GM21619 (cell line): Measurements from ENCODE around the gene NPRL2.

Experiments
- ATAC-seq: cut with Tn5 transposase; IDR thresholded peaks from one replicate; pipeline ENCODE4 v1.9.1; 2021; ENCODE audit not compliant: unreplicated experiment

NPRL2 gene

GRCh38 chr3:50350527-50351322 is at the start of gene NPRL2, which contains the start of gene CYB561D2:
Gene NPRL2, minus strand, starts transcription at chr3:50350775. Its CDS starts 123 bp downstream, at chr3:50350652.
Gene CYB561D2, plus strand, starts transcription at chr3:50350862. Its CDS starts 572 bp downstream, at chr3:50351434.
- peak; percentile 82 for ATAC-seq

- ATAC-seq, result no peak
Measured at GRCh38 chr3:50396502-50396901, 45.9 kb upstream of the NPRL2 start.

- ATAC-seq, result no peak
Measured at GRCh38 chr3:50395070-50395860, 44.7 kb upstream of the NPRL2 start.

GRCh38 chr3:50393061-50393460 is 42.5 kb upstream of the NPRL2 start:
- ATAC-seq, result no peak

GRCh38 chr3:50392101-50392715 is 41.6 kb upstream of the NPRL2 start:
- no peak for ATAC-seq

- ATAC-seq, result no peak
Measured at GRCh38 chr3:50390508-50391224, 40.1 kb upstream of the NPRL2 start.

GRCh38 chr3:50389414-50389767 is 38.8 kb upstream of the NPRL2 start:
- no peak for ATAC-seq

- no peak for ATAC-seq
Measured at GRCh38 chr3:50388720-50389413, 38.3 kb upstream of the NPRL2 start.

GRCh38 chr3:50388016-50388719 is 37.6 kb upstream of the NPRL2 start:
- no peak for ATAC-seq

GRCh38 chr3:50385754-50386153 is 35.2 kb upstream of the NPRL2 start:
- ATAC-seq, result no peak

GRCh38 chr3:50383750-50384149 is 33.2 kb upstream of the NPRL2 start:
- no peak for ATAC-seq

- ATAC-seq, result no peak
Measured at GRCh38 chr3:50382722-50383121, 32.1 kb upstream of the NPRL2 start.

GRCh38 chr3:50381383-50381782 is 30.8 kb upstream of the NPRL2 start:
- ATAC-seq, result no peak

- ATAC-seq, result no peak
Measured at GRCh38 chr3:50380405-50381085, 30.0 kb upstream of the NPRL2 start.

GRCh38 chr3:50378757-50379156 is 28.2 kb upstream of the NPRL2 start:
- no peak for ATAC-seq

- ATAC-seq, result no peak
Measured at GRCh38 chr3:50378024-50378423, 27.4 kb upstream of the NPRL2 start.

- ATAC-seq, result no peak
Measured at GRCh38 chr3:50375258-50375931, 24.8 kb upstream of the NPRL2 start.

- ATAC-seq, result no peak
Measured at GRCh38 chr3:50374363-50375257, 24.0 kb upstream of the NPRL2 start.
